Activated T-cell treated with anti-CD3 and anti-CD28 coated beads, Interleukin-2, amount 50 U/mL, for 4 hours (primary cell): ENCODE measurements around the gene METRNL. TPM values are rescaled to one million over a fixed set of nuclear protein-coding genes. Genes with fewer than 3 reads are reported as not detected.

Source experiments
- ATAC-seq, 2 donors: fragments of 200-7000 bp; cut with Tn5 transposase; one replicate each; pipeline ENCODE4 v1.10.0; 2021
- DNase-seq: peaks from one replicate; pipeline ENCODE4 v3.0.0-alpha.2; 2020
- H3K27me3 Mint-ChIP-seq: one replicate; pipeline ENCODE4 v1.8.0; 2021; ENCODE audit warnings: low read depth, mixed read lengths
- H3K36me3 Mint-ChIP-seq: one replicate; pipeline ENCODE4 v1.8.0; 2022; ENCODE audit warnings: mixed read lengths; ENCODE audit not compliant: insufficient read depth
- H3K4me1 Mint-ChIP-seq: one replicate; pipeline ENCODE4 v1.8.0; 2021; ENCODE audit warnings: low read depth, mixed read lengths
- H3K4me3 Mint-ChIP-seq: one replicate; pipeline ENCODE4 v1.8.0; 2021; ENCODE audit warnings: mild to moderate bottlenecking, moderate library complexity, mixed read lengths
- H3K9me3 Mint-ChIP-seq: one replicate; pipeline ENCODE4 v1.8.0; 2021; ENCODE audit warnings: mixed read lengths
- total RNA-seq, 3 donors: library from RNA; stranded (reverse); gene quantifications; one replicate each; pipeline ENCODE4 v1.2.1, GENCODE V29; 2021

Gene METRNL
- total RNA-seq, 3 donors from 2014 or later = 12.1 to 26.2 (median 23.1) TPM

DNA sequence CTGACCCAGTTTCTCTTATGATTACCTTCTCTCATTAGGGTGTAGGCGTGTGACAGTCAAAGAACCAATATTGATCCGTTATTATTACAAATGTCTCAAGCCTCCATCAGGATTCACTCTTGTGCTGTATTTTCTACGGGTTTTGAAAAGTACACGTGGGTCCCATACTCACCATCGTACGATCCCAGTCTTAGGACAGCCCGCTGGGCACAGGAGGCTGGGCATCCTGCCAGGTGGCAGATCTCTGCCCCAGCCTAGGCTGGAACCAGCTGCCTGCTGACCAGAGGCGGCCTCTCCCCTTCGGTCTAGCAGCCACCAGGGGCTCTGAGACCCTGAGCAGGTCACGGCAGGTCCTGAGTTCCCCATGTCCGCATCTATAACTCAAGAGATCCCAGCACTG is 2.0 kb upstream of the METRNL start:
- no peaks in the 10 kb centered on the region for H3K9me3 Mint-ChIP-seq
- ATAC-seq (no peak), DNase-seq (no peak)
- no peaks in the 10 kb centered on the region for H3K36me3 Mint-ChIP-seq
- peaks cover 3% of the 10 kb centered on the region for H3K27me3 Mint-ChIP-seq
- H3K4me1 Mint-ChIP-seq = peaks cover 7% of the 10 kb centered on the region
- H3K4me3 Mint-ChIP-seq = no peak overlapping the region

DNA sequence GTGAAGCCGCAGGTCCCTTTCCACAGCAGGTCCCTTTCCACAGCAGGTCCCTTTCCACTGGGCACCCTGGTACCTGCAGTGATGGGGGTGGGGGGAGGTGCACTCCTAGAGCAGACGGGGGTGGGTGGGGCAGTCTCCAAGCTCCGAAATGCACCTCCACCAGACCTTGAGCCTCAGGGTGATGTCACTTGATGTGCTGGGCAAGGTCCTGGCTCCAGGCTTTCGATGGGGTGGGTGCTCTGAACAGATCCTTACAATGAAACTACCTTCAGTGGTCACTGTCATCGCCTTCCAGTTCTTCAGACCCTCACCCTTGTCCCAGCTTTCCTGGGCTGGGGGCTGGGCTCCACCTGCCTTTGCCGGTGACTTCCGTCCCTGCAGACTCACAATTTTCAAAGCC is 1.5 kb upstream of the METRNL start:
- Mint-ChIP-seq H3K4me3 (peak overlapping the region; percentile 60), H3K36me3 (no peaks in the 10 kb centered on the region), H3K9me3 (no peaks in the 10 kb centered on the region), H3K4me1 (peaks cover 12% of the 10 kb centered on the region), H3K27me3 (peaks cover 3% of the 10 kb centered on the region)
- ATAC-seq (no peak), DNase-seq (no peak)

DNA sequence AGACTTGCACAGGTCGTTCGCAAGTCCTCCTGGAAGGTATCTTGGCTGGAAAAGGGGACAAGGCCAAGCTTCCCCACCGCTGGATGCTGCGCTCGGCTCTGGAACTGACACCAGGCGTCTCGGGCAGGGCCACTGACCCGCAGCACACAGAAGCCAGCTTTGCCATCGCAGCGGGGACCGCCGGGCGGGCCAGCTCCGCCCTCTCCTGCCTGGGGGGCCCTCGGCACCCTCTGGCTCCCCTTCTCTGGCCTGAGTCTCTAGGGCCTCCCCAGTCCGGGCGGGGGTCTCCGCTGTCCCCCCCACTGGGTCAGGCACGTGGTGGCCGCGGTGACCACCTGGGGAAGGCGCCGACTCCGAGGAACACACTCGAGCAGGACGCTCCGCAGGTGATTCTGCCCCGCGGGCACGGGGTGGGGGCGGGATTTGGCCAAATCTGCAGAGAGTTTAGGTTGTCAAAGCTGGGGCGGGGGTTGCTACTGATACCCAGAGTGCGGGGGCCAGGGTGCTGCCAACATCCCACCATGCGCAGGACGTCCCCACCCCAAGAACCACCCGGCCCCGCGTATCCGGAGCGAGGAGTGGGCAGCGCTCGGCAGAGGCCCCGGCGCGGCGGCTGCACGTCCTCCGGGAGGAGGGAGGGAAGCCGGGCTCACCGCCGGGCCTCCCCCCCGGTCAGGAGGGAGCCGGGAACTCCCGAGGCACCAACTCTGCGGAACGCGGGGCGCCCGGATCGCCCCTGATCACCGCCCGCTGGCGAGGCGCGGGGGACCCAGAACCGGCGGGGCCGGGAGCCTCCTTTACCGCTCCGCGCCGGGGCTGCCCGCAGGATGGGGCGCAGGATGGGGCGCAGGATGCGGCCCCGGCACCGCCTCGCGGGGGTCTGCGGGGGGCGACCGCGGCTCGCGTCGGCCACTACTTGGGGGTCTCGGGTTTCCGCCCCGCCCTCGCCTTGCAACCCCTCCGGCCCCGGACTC is 744 bp upstream of the METRNL start:
- peaks cover 3% of the 10 kb centered on the region for H3K27me3 Mint-ChIP-seq
- no peaks in the 10 kb centered on the region for H3K9me3 Mint-ChIP-seq
- DNase-seq = no peak
- peaks cover 20% of the 10 kb centered on the region for H3K4me1 Mint-ChIP-seq
- peak overlapping the region; percentile 60 for H3K4me3 Mint-ChIP-seq
- ATAC-seq = peak; percentile 1 to 15
- no peaks in the 10 kb centered on the region for H3K36me3 Mint-ChIP-seq

GRCh38 chr17:83079766-83080578 is 563 bp downstream of the METRNL start:
- DNase-seq (no peak), ATAC-seq (no peak)
- Mint-ChIP-seq H3K27me3 (peaks cover 3% of the 10 kb centered on the region), H3K4me1 (peaks cover 30% of the 10 kb centered on the region), H3K4me3 (no peak overlapping the region), H3K36me3 (no peaks in the 10 kb centered on the region), H3K9me3 (no peaks in the 10 kb centered on the region)

DNA sequence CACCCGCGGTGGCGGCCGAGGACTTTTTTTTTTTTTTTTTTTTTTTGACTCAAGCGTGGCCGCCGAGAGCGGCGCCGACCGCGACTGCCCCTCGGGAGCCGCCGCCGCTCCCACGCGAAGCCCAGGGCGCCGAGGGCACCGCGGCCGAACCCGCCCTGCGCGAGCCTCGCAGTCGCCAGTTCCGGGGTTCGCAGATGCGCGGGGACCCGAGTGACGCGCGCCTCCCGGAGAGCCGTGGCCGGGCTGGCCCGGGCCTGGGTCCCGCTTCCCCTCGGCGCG is 1.1 kb downstream of the METRNL start:
- H3K27me3 Mint-ChIP-seq = peaks cover 3% of the 10 kb centered on the region
- no peaks in the 10 kb centered on the region for H3K9me3 Mint-ChIP-seq
- ATAC-seq (no peak), DNase-seq (no peak)
- H3K36me3 Mint-ChIP-seq = no peaks in the 10 kb centered on the region
- H3K4me3 Mint-ChIP-seq = no peak overlapping the region
- H3K4me1 Mint-ChIP-seq = peaks cover 31% of the 10 kb centered on the region

DNA sequence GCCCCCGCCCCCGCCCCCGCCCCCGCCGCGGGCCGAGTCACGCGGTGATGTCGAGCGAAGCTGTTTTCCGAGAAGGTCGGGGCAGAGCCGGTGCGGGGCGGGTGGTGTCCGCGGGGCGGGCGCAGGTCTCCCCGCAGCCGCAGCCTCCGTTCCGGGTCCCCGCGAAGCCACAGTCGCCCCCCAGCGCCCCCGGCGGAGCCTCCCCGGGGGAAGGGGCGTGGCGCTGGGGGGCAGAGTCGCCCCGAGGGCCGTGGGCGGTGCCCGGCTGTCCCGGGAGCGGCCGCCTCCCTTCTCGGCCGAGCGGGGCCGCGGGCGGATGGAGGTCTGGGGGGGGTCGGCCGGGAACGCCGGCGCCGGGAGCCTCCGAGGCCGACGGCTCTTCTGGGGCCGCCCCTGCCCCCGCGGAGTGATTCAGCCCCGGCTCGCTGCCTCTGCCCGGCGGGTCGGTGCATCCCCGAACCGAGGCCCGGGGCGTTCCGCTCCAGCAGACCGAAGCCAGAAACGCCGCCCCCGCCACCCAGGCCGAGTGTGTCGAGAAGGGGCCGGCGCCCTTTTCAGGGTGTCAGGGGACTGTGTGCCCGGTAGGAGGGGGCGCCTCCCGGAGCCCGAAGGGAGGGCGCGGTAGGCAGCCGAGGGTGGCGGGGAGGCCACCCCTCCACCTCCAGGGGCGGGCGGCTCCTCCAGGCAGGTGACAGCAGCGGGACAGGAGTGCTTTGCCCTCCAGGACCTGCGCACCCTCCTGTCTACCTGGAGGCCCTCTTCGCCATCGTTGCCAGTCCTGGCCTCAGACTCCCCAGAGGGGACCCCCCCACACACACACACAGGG is 1.7 kb downstream of the METRNL start:
- Mint-ChIP-seq H3K27me3 (peaks cover 3% of the 10 kb centered on the region), H3K4me1 (peaks cover 34% of the 10 kb centered on the region), H3K4me3 (peak overlapping the region; percentile 75), H3K36me3 (peaks cover 3% of the 10 kb centered on the region), H3K9me3 (no peaks in the 10 kb centered on the region)
- peak; percentile 41 for DNase-seq
- peak; percentile 7 to 12 for ATAC-seq

DNA sequence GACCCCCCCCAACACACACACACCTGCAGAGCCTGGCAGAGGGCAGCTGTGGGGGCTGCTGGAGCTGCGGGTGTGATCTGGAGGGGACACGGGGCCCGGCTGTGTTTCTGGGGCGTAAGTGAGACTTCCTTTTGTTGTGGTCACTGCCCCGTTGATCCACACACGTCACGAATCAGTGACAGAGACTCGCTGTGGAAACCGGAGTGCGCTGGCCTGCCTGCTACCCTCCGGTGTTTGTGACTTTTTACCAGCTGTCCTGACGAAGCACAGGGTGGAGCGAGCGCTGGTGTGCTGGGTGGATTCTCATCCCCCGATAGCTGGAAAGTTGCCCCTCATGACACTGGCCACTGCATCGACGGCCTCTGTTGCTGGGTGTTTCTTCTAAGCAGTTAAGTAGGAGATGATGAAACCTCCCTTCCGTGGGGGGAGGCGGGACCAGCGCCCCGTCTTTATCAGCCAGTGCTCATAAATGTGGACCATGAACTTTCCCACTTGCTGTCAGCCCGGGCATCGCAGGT is 2.3 kb downstream of the METRNL start:
- no peaks in the 10 kb centered on the region for H3K9me3 Mint-ChIP-seq
- ATAC-seq (no peak), DNase-seq (no peak)
- H3K4me3 Mint-ChIP-seq = peak overlapping the region; percentile 75
- H3K27me3 Mint-ChIP-seq = peaks cover 3% of the 10 kb centered on the region
- peaks cover 37% of the 10 kb centered on the region for H3K4me1 Mint-ChIP-seq
- H3K36me3 Mint-ChIP-seq = peaks cover 3% of the 10 kb centered on the region

DNA sequence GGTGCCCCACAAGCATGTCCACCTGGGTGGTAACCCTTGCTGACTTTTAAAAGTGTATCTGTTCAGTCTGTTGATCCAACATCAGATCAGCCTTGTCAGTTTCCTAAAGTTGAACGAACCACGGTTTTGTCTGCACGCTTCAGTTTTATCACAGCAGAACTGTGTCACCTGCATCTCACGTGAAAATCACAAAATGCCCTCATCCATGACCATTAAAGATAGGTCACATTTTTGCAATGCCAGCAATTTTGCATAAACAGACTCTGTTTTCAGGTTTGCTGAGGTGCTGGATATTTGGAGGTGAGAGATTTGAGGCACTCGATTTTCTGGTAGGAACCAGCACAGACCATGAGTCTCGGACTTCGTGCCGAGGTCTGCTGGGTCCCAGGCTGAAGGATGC is 3.0 kb downstream of the METRNL start:
- H3K9me3 Mint-ChIP-seq = no peaks in the 10 kb centered on the region
- H3K27me3 Mint-ChIP-seq = peaks cover 3% of the 10 kb centered on the region
- peak overlapping the region; percentile 75 for H3K4me3 Mint-ChIP-seq
- peaks cover 37% of the 10 kb centered on the region for H3K4me1 Mint-ChIP-seq
- ATAC-seq (no peak), DNase-seq (no peak)
- H3K36me3 Mint-ChIP-seq = peaks cover 3% of the 10 kb centered on the region

DNA sequence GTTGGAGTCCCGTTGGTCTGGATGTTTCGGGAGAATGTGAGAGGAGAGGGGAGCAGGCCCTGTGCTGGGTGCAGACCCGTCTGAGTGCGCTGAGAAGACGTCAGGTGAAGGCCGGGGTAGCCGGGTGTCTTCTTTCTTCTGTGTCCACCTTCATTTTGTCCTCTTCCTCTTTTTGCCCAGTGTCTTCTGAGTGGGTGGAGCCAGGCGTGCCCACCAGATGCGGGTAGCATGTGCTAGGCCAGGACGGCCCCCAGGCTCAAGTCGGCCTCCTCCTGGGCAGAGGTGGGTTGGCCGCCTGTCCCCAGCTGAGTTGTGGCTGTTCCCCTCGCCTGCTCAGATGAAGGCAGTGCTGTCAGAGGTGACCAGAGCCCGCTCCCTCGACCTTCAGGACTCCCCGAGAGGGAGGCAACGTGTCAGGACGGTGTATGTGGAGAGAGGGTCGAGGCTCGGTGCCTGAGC is 3.5 kb downstream of the METRNL start:
- Mint-ChIP-seq H3K27me3 (peaks cover 3% of the 10 kb centered on the region), H3K36me3 (peaks cover 3% of the 10 kb centered on the region), H3K4me3 (peak overlapping the region; percentile 66), H3K4me1 (peaks cover 37% of the 10 kb centered on the region), H3K9me3 (no peaks in the 10 kb centered on the region)
- DNase-seq (no peak), ATAC-seq (no peak)

- DNase-seq (peak; percentile 60), ATAC-seq (peak; percentile 65 to 73)
- H3K9me3 Mint-ChIP-seq = no peaks in the 10 kb centered on the region
- peaks cover 3% of the 10 kb centered on the region for H3K36me3 Mint-ChIP-seq
- peak overlapping the region; percentile 66 for H3K4me3 Mint-ChIP-seq
- H3K4me1 Mint-ChIP-seq = peaks cover 39% of the 10 kb centered on the region
- H3K27me3 Mint-ChIP-seq = no peaks in the 10 kb centered on the region
These were observed 4.2 kb downstream of the METRNL start for GRCh38 chr17:83083368-83084201.

- ATAC-seq (no peak), DNase-seq (no peak)
- Mint-ChIP-seq H3K27me3 (no peaks in the 10 kb centered on the region), H3K36me3 (peaks cover 3% of the 10 kb centered on the region), H3K4me1 (peaks cover 41% of the 10 kb centered on the region), H3K9me3 (no peaks in the 10 kb centered on the region), H3K4me3 (peak overlapping the region; percentile 16)
These were observed 4.8 kb downstream of the METRNL start for GRCh38 chr17:83084214-83084613.

DNA sequence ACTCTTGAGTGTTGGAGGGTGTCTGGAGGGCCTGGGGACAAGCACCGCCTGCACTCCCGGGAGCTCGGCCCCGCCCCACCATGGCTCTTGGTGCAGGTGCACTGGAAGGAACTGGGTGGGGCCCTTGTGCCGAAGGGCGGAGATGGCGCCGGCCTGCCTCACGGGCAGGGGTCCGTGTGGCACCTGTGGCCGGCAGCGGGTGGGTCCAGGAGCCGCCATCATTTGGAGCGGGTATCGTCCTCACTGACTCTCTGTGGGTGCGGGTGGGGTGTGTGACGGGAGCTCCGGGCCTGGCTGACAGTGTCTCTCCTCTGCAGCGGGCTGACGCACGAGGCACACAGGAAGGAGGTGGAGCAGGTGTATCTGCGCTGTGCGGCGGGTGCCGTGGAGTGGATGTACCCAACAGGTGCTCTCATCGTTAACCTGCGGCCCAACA is 5.2 kb downstream of the METRNL start:
- Mint-ChIP-seq H3K4me3 (no peak overlapping the region), H3K27me3 (no peaks in the 10 kb centered on the region), H3K9me3 (no peaks in the 10 kb centered on the region), H3K4me1 (peaks cover 44% of the 10 kb centered on the region), H3K36me3 (peaks cover 3% of the 10 kb centered on the region)
- no peak for ATAC-seq
- DNase-seq = no peak

GRCh38 chr17:83085103-83085502 is 5.7 kb downstream of the METRNL start:
- Mint-ChIP-seq H3K4me3 (no peak overlapping the region), H3K9me3 (no peaks in the 10 kb centered on the region), H3K27me3 (no peaks in the 10 kb centered on the region), H3K36me3 (peaks cover 3% of the 10 kb centered on the region), H3K4me1 (peaks cover 45% of the 10 kb centered on the region)
- DNase-seq (no peak), ATAC-seq (no peak)
